Astrocyte of the spinal cord (primary cell): ENCODE results near the gene CMTM7.

Experiments
- DNase-seq: peaks from one replicate; pipeline ENCODE4 v3.0.0; 2011; ENCODE audit warnings: low read depth, low spot score
- H3K4me3 ChIP-seq: 2 replicates; pipeline ENCODE4 v1.5.1; 2011; ENCODE audit warnings: low read depth, mild to moderate bottlenecking, low read length, moderate library complexity
- in situ Hi-C: cut with HindIII; loops from 2 replicates; pipeline ENCODE4 v1.10.0; 2017; ENCODE audit warnings: low sequenced_read_pairs
- TF ChIP-seq, protein P1 (sequence below): IDR thresholded peaks from 2 replicates; pipeline ENCODE4 v1.5.1; 2012; ENCODE audit warnings: low read depth, mild to moderate bottlenecking, low read length, inconsistent platforms

Gene CMTM7

DNA sequence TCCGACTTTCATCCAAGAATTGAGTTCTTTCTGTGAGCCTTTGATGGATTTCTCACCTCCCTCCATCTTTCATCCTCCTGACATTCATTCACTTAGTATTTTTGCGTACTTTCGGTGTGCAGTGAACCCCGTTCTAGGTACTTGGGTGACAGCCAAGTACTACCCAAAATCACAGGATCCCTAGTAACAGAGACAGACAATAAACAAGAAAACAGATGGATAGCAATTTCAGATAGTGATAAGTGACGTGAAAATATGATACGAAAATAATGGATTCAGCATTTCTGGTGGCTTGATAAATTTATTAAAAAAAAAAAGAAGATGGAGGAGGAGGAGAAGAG lies 111.3 kb downstream of the CMTM7 start:
- DNase-seq, result no peak
- in situ Hi-C loops, result no loop called here
- H3K4me3 ChIP-seq, result peak overlapping the region; percentile 92
- TF ChIP-seq, protein P1, sequence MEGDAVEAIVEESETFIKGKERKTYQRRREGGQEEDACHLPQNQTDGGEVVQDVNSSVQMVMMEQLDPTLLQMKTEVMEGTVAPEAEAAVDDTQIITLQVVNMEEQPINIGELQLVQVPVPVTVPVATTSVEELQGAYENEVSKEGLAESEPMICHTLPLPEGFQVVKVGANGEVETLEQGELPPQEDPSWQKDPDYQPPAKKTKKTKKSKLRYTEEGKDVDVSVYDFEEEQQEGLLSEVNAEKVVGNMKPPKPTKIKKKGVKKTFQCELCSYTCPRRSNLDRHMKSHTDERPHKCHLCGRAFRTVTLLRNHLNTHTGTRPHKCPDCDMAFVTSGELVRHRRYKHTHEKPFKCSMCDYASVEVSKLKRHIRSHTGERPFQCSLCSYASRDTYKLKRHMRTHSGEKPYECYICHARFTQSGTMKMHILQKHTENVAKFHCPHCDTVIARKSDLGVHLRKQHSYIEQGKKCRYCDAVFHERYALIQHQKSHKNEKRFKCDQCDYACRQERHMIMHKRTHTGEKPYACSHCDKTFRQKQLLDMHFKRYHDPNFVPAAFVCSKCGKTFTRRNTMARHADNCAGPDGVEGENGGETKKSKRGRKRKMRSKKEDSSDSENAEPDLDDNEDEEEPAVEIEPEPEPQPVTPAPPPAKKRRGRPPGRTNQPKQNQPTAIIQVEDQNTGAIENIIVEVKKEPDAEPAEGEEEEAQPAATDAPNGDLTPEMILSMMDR, result no peak
